ENCODE measurements around the gene RNF112.
"Not testable (repeated sequence)": the region's sequence is repeated elsewhere in the genome, so short reads cannot be mapped to it uniquely, and the experiment has no call there.

The RNF112 gene

DNA sequence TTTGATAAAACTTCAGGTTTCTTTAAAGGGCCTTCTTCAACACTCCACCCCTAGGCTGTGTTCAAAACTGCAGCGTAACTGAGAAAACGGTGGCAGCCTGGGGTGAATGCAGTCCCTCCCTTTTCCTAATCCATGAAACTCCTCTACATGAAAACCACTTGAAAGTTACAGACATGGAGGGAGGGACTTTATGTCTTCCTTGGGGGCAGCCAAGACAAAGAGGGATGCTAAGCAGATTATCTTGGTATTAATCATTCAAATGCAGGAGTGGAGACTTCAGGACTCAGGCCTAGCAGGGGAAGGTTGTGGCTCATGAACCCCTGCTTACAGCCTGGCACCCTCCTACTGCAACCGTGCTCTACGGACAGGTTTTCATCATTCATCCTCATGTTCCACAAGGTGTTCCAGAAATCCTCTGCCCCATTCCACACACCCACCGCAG is 46.8 kb downstream of the RNF112 start:
- no peak for DNase-seq
- in situ Hi-C loops (cut with HindIII; ENCODE audit: low pct_ligation_motif_present, low pct_unique_long_range_greater_than_20kb, low sequenced_read_pairs), result loop anchor here (25.0 kb wide), 1 partner anchor 96 kb away; the partner anchor contains the start of gene B9D1

GRCh38 chr17:19458481-19458880 is 47.4 kb downstream of the RNF112 start:
- DNase-seq, result not testable (repeated sequence)
- in situ Hi-C loops (cut with HindIII; ENCODE audit: low pct_ligation_motif_present, low pct_unique_long_range_greater_than_20kb, low sequenced_read_pairs), result loop anchor here (25.0 kb wide), 1 partner anchor 96 kb away; the partner anchor contains the start of gene B9D1

DNA sequence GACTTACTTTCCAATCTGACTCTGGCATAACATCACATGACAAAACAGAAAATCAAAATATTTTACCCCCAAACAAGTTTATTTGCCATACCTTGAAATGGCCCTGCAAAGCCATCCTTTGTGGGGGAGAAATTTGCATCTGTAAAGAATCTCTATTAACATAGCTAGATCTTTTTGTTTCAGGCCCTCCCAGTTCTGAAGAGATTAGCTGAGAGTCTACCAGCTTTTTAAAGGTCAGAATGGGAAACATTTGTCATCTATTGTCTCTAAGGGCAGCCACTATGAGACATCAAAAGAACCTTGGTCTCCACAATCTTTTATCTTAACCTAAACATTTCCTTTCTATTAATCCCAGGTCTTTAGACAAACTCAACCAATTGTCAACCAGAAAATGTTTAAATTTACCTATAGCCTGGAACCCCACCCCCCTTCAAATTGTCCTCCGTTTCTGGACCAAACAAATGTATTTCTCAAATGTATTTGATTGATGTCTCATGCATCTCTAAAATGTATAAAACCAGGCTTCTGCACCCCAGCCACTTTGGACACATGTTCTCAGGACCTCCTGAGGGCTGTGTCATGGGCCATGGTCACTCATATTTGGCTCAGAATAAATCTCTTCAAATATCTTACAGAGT is 48.1 kb downstream of the RNF112 start:
- not testable (repeated sequence) for DNase-seq
- in situ Hi-C loops (cut with HindIII; ENCODE audit: low pct_ligation_motif_present, low pct_unique_long_range_greater_than_20kb, low sequenced_read_pairs), result loop anchor here (25.0 kb wide), 1 partner anchor 97 kb away; the partner anchor contains the start of gene B9D1

DNA sequence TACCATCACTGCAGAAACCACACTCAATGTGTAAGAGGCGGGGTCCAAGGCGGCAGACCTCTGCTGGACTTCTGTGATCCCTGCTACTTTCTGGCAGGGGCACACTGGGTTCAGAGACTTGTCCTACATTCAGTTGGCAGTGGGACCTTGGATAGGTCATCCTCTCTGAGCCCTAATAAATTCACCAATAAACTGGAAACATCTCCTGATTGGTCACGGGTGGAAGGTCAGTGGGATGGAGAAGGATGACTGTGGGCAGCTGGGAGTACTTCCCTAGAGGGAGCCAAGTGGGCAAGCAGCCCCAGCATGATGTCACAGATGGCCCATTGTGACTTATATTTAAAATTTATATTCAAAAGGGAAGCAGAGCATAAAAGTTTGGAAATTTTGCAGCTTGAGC is 49.7 kb downstream of the RNF112 start:
- in situ Hi-C loops (cut with HindIII; ENCODE audit: low pct_ligation_motif_present, low pct_unique_long_range_greater_than_20kb, low sequenced_read_pairs), result loop anchor here (25.0 kb wide), 1 partner anchor 98 kb away; the partner anchor contains the start of gene B9D1
- DNase-seq, result no peak

GRCh38 chr17:19461116-19461515 is 50.1 kb downstream of the RNF112 start:
- in situ Hi-C loops (cut with HindIII; ENCODE audit: low pct_ligation_motif_present, low pct_unique_long_range_greater_than_20kb, low sequenced_read_pairs), result loop anchor here (25.0 kb wide), 1 partner anchor 99 kb away; the partner anchor contains the start of gene B9D1

GRCh38 chr17:19461681-19462080 is 50.6 kb downstream of the RNF112 start:
- in situ Hi-C loops (cut with HindIII; ENCODE audit: low pct_ligation_motif_present, low pct_unique_long_range_greater_than_20kb, low sequenced_read_pairs), result loop anchor here (25.0 kb wide), 1 partner anchor 99 kb away; the partner anchor contains the start of gene B9D1
- DNase-seq, result no peak

More at GRCh38 chr17:19461116-19461515, 50.1 kb downstream of the RNF112 start:
- DNase-seq, result no peak

DNA sequence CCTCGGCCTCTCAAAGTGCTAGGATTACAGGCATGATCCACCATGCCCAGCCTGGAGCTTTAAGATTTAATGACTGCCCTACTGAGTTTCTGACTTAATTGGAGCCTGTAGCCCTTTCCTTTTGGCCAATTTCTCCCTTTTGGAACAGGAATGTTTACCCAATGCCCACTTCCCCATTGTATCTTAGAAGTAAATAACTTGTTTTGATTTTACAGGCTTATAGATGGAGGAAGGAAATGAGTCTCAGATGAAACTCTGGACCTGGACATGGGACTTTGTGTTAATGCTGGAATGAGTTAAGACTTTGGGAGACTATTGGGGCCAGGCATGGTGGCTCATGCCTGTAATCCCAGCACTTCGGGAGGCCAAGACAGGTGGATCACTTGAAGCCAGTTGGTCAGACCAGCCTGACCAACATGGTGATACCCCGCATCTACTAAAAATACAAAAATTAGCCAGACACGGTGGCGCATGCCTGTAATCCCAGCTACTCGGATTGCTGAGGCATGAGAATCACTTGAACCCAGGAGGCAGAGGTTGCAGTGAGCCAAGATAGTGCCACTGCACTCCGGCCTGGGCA is 51.5 kb downstream of the RNF112 start:
- not testable (repeated sequence) for DNase-seq
- in situ Hi-C loops (cut with HindIII; ENCODE audit: low pct_ligation_motif_present, low pct_unique_long_range_greater_than_20kb, low sequenced_read_pairs), result loop anchor here (25.0 kb wide), 1 partner anchor 100 kb away; the partner anchor contains the start of gene B9D1

GRCh38 chr17:19464031-19465026 is 53.3 kb downstream of the RNF112 start:
- in situ Hi-C loops (cut with HindIII; ENCODE audit: low pct_ligation_motif_present, low pct_unique_long_range_greater_than_20kb, low sequenced_read_pairs), result loop anchor here (25.0 kb wide), 1 partner anchor 102 kb away; the partner anchor contains the start of gene B9D1
- DNase-seq, result no peak
